HPDE6-E6E7 (cell line): ENCODE measurements around the gene NRTN.
A peak's percentile ranks its signal among the peaks of the same experiment; 100 is the strongest.

ENCODE experiments used
- DNase-seq: peaks from one replicate; pipeline ENCODE4 v3.0.0; 2011; ENCODE audit warnings: missing footprints; ENCODE audit errors: extremely low spot score

NRTN gene

GRCh38 chr19:5814852-5815246 lies 10.0 kb downstream of the NRTN start:
- DNase-seq, result no peak

DNA sequence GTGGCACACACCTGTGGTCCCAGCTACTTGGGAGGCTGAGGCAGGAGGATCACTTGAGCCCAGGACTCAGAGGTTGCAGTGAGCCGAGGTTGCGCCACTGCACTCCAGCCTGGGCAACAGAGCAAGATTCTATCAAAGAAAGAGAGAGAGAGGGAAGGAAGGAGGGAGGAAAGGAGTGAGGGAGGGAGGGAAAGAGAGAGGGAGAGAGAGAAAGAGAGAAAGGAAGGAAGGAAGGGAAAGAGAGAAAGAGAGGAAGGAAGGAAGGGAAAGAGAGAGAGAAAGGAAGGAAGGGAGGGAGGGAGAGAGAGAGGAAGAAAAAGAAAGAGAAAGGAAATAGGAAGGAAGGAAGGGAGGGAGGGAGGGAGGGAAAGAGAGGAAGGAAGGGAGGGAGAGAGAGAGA lies 12.4 kb downstream of the NRTN start:
- no peak for DNase-seq

DNA sequence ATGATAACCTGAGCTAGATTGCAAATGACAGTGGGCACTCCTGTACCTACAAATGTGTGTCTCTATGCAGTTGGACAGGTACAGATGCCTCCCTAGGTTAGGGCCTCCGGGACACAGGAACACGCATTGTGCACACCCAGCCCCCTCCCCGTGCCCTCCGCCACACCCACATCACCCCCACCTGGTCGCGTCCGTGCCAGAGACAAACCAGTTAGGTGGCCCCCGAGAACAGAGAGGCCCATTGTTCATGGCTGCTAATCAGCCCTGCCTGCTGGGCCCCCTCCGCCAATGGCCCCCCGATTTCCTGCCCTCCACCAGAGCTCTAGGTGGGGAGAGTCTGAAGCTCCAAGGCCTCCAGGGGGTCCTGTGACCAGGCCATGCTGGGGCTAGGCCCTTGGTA lies 13.7 kb downstream of the NRTN start:
- no peak for DNase-seq

DNA sequence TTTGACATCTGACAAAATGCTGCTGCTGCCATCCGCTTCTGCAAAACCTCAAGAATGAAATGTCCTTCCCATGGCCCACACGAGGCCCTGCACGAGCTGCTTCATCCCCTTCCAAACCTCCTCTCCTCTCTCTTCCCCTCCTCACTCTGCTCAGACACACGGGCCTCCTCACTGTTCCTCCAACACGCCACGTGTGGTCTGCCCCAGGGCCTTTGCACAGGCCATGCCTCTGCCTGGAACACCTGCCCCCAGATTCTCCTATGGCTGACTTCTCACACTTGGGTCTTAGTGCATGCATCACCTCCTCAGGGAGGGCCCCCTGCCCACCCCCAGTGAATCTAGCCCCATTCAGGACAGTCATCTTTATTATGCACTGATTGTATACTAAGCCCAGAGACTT lies 15.9 kb downstream of the NRTN start:
- no peak for DNase-seq

DNA sequence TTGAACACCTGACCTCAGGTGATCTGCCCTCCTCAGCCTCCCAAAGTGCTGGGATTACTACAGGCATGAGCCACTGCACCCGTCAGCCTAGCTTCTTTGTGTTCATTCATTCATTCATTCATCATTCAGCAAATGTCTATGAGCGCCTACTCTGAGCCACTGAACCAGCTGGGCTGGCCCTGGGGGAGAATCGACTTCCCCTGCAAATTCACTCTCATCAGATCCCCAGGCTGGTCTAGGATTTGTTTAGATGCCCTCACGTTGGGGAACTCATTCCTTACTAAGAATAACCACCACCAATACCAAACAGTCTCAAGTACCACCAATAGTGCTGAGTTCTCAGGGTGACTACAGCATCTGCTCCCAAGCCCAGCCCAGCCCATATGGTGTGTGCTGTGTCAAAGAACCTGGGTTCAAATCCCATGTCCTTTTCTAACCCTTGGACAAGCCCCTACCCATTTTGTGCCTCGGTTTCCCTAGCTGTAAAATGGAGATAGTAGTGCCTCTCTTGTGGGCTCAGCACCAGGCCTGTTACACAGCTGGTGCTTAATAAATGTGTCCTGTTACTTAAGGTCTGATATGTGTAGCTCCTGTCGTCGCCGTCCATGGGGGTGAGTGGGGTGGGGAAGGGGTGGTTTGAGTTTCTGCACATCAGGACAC lies 16.8 kb downstream of the NRTN start:
- DNase-seq, result no peak

DNA sequence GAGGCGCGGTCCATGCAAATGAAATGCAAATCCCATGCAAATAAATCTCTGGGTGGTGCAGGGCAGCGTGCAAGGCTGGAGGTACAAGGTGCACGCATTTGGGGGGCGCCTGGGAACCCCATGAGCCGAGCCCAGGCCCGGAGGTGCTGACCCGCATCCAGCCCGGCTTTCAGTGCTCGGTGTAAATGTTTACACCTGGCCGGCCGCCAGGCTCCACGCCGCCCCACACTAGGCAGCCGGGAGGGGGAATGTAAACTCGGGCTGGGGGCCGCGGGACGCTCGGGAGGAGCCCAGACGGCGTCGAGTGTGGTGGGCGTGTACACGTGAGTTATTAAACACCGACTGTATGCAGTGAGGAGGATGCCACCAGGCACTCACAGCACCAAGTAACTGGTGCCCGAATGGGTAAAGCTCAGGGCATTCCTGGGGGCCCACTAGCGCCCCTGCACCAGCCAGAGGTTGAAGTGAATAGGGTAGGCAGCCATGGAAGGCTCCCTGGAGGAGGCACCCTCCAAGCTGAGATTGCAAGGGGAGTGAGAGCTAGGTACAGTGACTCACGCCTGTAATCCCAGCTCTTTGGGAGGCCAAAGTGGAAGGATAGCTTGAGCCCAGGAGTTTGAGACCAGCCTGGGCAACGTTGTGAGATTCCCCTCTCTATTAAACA lies 17.4 kb downstream of the NRTN start:
- no peak for DNase-seq

DNA sequence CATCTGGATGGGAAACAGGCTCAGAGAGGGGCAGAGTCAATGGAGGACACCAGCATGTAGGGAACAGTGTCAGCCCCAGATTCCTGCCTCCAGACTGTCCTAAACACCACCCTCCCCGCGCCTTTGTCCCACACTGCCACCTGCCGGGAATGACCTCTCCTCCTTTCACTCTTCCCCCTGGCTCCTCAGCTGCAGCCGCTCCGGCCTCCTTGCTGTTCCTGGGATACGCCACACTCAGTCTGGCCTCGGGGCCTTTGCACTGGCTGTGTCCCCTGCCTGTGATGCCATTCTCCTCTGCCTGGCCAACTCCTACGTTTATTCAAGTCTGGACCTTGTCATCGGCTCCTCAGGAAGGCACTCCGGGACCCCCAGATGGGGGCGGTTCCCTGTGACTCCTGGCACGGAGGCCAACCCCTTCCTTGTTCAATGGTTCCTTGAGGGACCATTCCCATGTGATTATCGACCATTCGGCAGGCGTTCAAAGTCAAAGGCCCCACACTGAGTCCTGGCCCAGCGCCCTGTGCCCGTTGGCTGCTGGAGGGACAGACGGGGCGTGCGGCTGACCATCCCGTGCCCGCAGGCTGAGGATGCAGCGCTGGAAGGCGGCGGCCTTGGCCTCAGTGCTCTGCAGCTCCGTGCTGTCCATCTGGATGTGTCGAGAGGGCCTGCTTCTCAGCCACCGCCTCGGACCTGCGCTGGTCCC lies 18.9 kb downstream of the NRTN start:
- DNase-seq, result no peak

GRCh38 chr19:5824751-5825150 lies 19.9 kb downstream of the NRTN start:
- DNase-seq, result no peak

- no peak for DNase-seq
These were observed 20.3 kb downstream of the NRTN start for GRCh38 chr19:5825178-5825577.

DNA sequence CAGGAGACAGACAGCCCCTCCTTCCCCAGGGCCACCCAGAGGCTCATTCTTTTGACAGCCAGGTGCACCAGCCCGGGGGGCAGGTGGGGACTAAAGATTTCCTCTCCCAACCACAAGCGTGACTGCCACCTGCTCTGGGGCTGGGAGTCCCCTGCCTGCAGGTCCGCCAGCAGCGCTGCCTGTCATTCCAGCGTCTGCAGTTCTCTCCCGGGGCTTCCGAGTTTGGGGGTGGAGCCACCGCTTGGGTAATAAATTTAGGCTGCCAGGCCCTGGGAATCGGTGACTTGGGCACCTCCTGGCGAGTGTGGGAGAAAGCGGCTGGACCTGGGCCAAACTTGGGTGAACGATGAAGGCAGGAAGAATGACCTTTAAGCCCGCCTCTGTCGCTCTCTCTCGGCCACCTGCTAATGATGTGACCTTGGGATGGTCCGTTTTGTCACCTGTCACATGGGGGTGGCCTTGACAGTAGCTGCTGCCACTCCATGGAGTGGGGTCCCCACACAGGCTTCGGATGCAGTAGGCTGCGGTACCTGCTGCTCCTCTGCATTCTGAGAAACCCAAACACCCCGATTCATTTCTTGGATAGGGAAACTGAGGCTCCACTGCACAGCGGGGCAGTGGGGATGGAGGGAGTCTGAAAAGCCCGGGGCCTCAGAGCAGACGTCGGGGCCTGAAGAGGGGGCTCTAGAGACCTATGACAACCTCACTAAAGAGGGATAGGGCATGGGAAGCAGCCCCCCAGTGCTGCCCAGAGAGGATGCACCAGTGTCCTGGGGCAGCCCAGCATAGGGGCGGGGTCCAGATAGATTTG lies 21.9 kb downstream of the NRTN start:
- DNase-seq, result peak; percentile 48

GRCh38 chr19:5827342-5827890 lies 22.5 kb downstream of the NRTN start:
- DNase-seq, result no peak

DNA sequence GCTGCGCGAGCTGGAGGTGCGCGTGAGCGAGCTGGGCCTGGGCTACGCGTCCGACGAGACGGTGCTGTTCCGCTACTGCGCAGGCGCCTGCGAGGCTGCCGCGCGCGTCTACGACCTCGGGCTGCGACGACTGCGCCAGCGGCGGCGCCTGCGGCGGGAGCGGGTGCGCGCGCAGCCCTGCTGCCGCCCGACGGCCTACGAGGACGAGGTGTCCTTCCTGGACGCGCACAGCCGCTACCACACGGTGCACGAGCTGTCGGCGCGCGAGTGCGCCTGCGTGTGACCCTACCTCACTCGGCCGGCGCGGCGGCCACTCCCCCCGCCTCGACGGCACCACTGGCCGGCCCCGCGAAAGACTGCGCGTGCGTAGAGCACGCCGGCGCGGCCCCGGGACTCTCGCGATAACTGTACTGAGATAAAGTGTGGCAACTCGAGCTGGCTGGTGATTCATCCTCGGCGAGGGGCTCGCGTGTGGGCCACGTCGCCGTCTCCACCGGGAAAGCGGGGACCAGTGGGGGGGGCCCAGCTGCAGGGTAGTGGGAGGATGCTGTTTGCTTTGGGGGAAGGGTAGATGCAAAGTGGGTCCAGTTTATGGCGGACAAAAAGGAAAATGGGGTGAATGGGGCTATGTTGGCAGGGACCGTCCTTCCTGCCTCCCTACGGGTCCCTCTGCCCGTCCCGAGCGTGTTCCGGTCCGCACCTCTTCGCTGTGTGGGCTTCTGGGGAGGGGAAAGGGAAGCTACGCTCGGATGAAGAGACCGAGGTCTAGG lies 23.2 kb downstream of the NRTN start:
- DNase-seq, result peak; percentile 94

- no peak for DNase-seq
These were observed 24.0 kb downstream of the NRTN start for GRCh38 chr19:5828661-5829566.

- no peak for DNase-seq
These were observed 24.9 kb downstream of the NRTN start for GRCh38 chr19:5829567-5830310.

GRCh38 chr19:5831159-5831558 lies 26.3 kb downstream of the NRTN start:
- no peak for DNase-seq

GRCh38 chr19:5832061-5832460 lies 27.2 kb downstream of the NRTN start:
- DNase-seq, result no peak

- DNase-seq, result no peak
These were observed 27.8 kb downstream of the NRTN start for GRCh38 chr19:5832527-5833216.

DNA sequence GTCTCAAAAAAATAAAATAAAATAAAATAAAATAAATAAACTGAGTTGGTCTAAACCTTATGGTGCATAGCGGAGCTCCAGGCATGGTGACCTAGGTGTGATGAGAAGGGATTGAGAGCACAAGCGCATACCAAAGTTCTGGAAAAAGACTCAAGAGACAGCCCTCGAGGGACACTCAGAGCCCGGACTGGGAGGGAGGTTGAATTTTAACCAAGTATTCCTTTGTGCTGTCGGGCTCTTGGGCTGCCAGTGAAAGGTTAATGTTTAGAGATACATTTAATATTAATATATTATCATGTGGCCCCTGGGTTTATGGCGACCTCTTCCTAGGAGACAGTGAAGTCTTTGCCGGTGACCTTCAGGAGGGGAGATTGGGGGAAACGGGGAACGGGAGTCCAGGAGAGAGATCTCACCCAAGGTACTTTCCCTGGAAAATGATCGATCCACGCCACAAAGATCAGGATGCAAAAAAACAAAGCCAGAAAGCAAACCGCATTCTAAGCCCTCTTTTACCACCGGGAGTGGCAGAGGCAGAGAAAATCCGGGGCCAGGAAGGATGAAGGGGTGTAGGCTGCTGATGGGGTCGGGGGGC lies 33.0 kb downstream of the NRTN start:
- no peak for DNase-seq
